ENCODE data around the gene CORO6. TPM values are rescaled to one million over a fixed set of nuclear protein-coding genes. Genes with fewer than 3 reads are reported as not detected.
A peak's percentile ranks its signal among the peaks of the same experiment; 100 is the strongest.

Gene CORO6
- polyA plus RNA-seq, 3 donors, result 1.3 TPM; not detected in 2

DNA sequence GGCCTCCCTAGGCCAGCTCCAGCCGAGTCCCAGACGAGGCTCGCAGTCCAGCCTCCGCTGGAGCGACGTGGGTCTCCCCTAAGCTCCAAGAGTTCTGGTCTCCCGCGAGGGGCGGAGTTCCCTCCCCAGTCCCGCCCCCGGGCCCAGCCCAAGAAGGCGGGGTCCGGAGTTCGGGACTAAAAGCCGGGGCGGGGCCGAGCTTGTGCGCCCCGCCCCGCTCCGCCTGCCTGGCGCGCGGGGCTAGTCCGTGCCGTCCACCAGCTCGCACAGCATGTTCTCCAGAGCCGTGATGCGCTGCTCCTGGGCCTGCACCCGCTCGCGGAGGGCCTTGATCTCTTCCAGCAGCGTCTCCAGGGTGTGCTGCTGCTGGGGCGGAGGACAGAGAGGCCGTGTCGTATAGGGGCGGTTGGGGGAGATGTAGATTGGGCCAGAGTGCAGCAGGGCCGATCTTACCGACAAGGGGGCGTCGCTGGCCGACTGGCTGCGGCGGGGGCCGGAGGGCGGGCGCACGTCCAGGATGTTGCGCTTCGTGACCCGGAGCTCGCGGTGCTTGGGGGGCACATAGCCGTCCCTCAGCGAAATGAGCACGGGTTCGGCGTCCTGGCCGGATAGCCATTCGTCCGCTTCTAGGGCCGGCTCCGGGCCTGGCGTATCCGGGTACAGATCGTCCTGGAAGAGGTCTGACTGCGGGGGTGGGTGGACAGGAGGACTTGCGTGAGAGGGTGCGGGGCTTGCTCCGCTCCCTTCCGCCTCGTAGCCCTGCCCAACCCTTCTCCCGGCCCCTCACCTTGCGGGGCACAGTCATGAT, 7.0 kb downstream of the CORO6 start:
- Mint-ChIP-seq H3K4me3 (peak overlapping the region; percentile 83 to 92), H3K4me1 (peaks cover 45% of the 10 kb centered on the region), H3K27ac (peak overlapping the region in 5 of 7 donors; percentile 3 to 85 (median 80)), H3K9me3 (peaks cover 0 to 7% (median 1%) of the 10 kb centered on the region in 7 donors), H3K36me3 (no peaks in the 10 kb centered on the region), H3K27me3 (ENCODE audit: low read depth in 3 of 3) (peaks cover 38 to 79% (median 51%) of the 10 kb centered on the region in 3 donors)
- no peaks in the 10 kb centered on the region for H3K9me3 ChIP-seq (replicated peaks in 1 of 2; ENCODE audit: control insufficient read depth in 1 of 2, insufficient read depth in 1 of 2, low read length in 2 of 2)
- no peaks in the 10 kb centered on the region for H3K79me2 ChIP-seq (ENCODE audit: insufficient read depth, low read length)
- H3K4me1 ChIP-seq (ENCODE audit: control insufficient read depth in 1 of 2, insufficient read depth in 2 of 2, low read length in 2 of 2), result peaks cover 53 to 60% of the 10 kb centered on the region in 2 donors
- intact Hi-C loops (cut with micrococcal nuclease), result loop anchor here (1.0 to 10.0 kb wide), 3 partner anchors 26 to 51 kb away; partner anchors contain the start of genes GIT1 (in 2 of the 2), ABHD15 (in 1 of the 2) and TP53I13 (in 1 of the 2)
- no peak overlapping the region for H3K27ac ChIP-seq (ENCODE audit: low read depth in 1 of 2, low read length in 2 of 2)
- no peak for TF ChIP-seq CTCF (IDR thresholded peaks at IDR 0.05)
- H3K36me3 ChIP-seq (replicated peaks in 1 of 2; ENCODE audit: control insufficient read depth in 1 of 2, insufficient read depth in 2 of 2, low read length in 2 of 2), result no peaks in the 10 kb centered on the region
- peak; percentile 74 to 86 (median 74) for DNase-seq
- under 1% methylated on average over 59 of the region's 74 CpGs for WGBS (ENCODE audit: insufficient coverage)
- peak overlapping the region; percentile 97 for H3K4me2 ChIP-seq (replicated peaks; ENCODE audit: extremely low read depth, low read length, poor library complexity, severe bottlenecking)
- peak overlapping the region; percentile 82 for H2AFZ ChIP-seq (ENCODE audit: insufficient read depth, low read depth, low read length, poor library complexity, severe bottlenecking)
- peaks cover 33% of the 10 kb centered on the region for H4K20me1 ChIP-seq (ENCODE audit: insufficient read depth, low read length)
- H3K4me3 ChIP-seq (replicated peaks in 1 of 3; ENCODE audit: low read depth in 2 of 3, low read length in 3 of 3), result peak overlapping the region; percentile 26 to 80 (median 36)
- H3K27me3 ChIP-seq (ENCODE audit: control insufficient read depth in 2 of 2, insufficient read depth in 2 of 2, low read length in 2 of 2), result peaks cover 7 to 69% of the 10 kb centered on the region in 2 donors
- H3K9ac ChIP-seq (ENCODE audit: insufficient read depth, low read length, poor library complexity, severe bottlenecking), result peak overlapping the region; percentile 22

- H3K27ac ChIP-seq (ENCODE audit: low read depth in 1 of 2, low read length in 2 of 2), result no peak overlapping the region
- 0% methylated on average over 9 of the region's 15 CpGs for WGBS (ENCODE audit: insufficient coverage)
- no peak for TF ChIP-seq CTCF (IDR thresholded peaks at IDR 0.05)
- Mint-ChIP-seq H3K4me3 (peak overlapping the region; percentile 83 to 92), H3K36me3 (no peaks in the 10 kb centered on the region), H3K9me3 (peaks cover 0 to 7% (median 1%) of the 10 kb centered on the region in 7 donors), H3K27ac (peak overlapping the region; percentile 3 to 85 (median 76)), H3K27me3 (ENCODE audit: low read depth in 3 of 3) (peaks cover 38 to 73% (median 47%) of the 10 kb centered on the region in 3 donors), H3K4me1 (peaks cover 45% of the 10 kb centered on the region)
- intact Hi-C loops (cut with micrococcal nuclease), result loop anchor here in 1 of 2 donors (2.0 to 10.0 kb wide), 2 partner anchors 26 to 50 kb away; partner anchors contain the start of genes ABHD15, GIT1 and TP53I13
- H3K36me3 ChIP-seq (replicated peaks in 1 of 2; ENCODE audit: control insufficient read depth in 1 of 2, insufficient read depth in 2 of 2, low read length in 2 of 2), result no peaks in the 10 kb centered on the region
- peaks cover 7 to 63% of the 10 kb centered on the region in 2 donors for H3K27me3 ChIP-seq (ENCODE audit: control insufficient read depth in 2 of 2, insufficient read depth in 2 of 2, low read length in 2 of 2)
- H4K20me1 ChIP-seq (ENCODE audit: insufficient read depth, low read length), result peaks cover 33% of the 10 kb centered on the region
- peaks cover 53 to 60% of the 10 kb centered on the region in 2 donors for H3K4me1 ChIP-seq (ENCODE audit: control insufficient read depth in 1 of 2, insufficient read depth in 2 of 2, low read length in 2 of 2)
- peak overlapping the region; percentile 26 to 80 (median 36) for H3K4me3 ChIP-seq (replicated peaks in 1 of 3; ENCODE audit: low read depth in 2 of 3, low read length in 3 of 3)
- peak; percentile 54 to 62 (median 60) for DNase-seq
- no peaks in the 10 kb centered on the region for H3K9me3 ChIP-seq (replicated peaks in 1 of 2; ENCODE audit: control insufficient read depth in 1 of 2, insufficient read depth in 1 of 2, low read length in 2 of 2)
- peak overlapping the region; percentile 22 for H3K9ac ChIP-seq (ENCODE audit: insufficient read depth, low read length, poor library complexity, severe bottlenecking)
- H2AFZ ChIP-seq (ENCODE audit: insufficient read depth, low read depth, low read length, poor library complexity, severe bottlenecking), result peak overlapping the region; percentile 82
- peak overlapping the region; percentile 97 for H3K4me2 ChIP-seq (replicated peaks; ENCODE audit: extremely low read depth, low read length, poor library complexity, severe bottlenecking)
- no peaks in the 10 kb centered on the region for H3K79me2 ChIP-seq (ENCODE audit: insufficient read depth, low read length)
Observed at GRCh38 chr17:29615048-29615385, 7.7 kb downstream of the CORO6 start.

All from CD14-positive monocyte (primary cell).